Peyer's patch (tissue), 4 donors: ENCODE results near the gene HS6ST2.

Source experiments
- POLR2A ChIP-seq, 2 donors: fragments of 450-650 bp; IDR thresholded peaks; one replicate each; pipeline ENCODE4 v1.5.1; 2017; ENCODE audit warnings: antibody characterized with exemption in 2 of 2, mild to moderate bottlenecking in 2 of 2, moderate library complexity in 2 of 2
- TF ChIP-seq, protein P1 (sequence below), 6 experiments: fragments of 450-650 bp in 4 of 6; fragments of 200-600 bp in 2 of 6; sonication (generic) in 1 of 6; IDR thresholded peaks; one replicate each; pipeline ENCODE4 v1.5.1; 2017 to 2019; ENCODE audit warnings: antibody characterized with exemption in 6 of 6, mild to moderate bottlenecking in 3 of 6, moderate library complexity in 1 of 6

DNA sequence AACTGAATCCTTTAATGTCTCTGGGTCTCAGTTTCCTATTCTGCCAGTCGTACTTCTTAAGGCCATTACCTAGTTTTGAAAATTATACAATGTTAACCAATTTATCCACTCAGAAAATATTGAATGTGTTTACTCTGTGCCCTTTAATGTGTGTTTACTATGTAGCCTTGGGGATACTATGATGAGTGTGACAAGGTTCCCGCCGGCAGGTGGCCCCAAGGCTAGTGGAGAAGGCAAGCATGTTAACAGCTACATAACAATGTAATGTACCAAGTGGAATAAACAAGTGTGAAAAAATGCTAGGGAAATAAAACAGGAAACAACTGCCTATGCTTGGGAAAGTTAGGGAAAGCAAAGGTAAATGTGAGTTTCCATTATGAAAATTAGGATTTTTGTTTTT, 282.3 kb downstream of the HS6ST2 start:
- no peak for TF ChIP-seq POLR2A (IDR thresholded peaks at IDR 0.05)
- TF ChIP-seq, protein P1, sequence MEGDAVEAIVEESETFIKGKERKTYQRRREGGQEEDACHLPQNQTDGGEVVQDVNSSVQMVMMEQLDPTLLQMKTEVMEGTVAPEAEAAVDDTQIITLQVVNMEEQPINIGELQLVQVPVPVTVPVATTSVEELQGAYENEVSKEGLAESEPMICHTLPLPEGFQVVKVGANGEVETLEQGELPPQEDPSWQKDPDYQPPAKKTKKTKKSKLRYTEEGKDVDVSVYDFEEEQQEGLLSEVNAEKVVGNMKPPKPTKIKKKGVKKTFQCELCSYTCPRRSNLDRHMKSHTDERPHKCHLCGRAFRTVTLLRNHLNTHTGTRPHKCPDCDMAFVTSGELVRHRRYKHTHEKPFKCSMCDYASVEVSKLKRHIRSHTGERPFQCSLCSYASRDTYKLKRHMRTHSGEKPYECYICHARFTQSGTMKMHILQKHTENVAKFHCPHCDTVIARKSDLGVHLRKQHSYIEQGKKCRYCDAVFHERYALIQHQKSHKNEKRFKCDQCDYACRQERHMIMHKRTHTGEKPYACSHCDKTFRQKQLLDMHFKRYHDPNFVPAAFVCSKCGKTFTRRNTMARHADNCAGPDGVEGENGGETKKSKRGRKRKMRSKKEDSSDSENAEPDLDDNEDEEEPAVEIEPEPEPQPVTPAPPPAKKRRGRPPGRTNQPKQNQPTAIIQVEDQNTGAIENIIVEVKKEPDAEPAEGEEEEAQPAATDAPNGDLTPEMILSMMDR (IDR thresholded peaks at IDR 0.05): no peak
